Testis (tissue), 3 donors: ENCODE results near the gene ADH7. TPM values are rescaled to one million over a fixed set of nuclear protein-coding genes. Genes with fewer than 3 reads are reported as not detected.

Experiments used
- DNase-seq: peaks from one replicate; pipeline ENCODE4 v3.0.0-alpha.2; 2019
- H3K27ac ChIP-seq, 2 donors: fragments of 200-600 bp; sonication (generic); one replicate each; pipeline ENCODE4 v1.5.1; 2019
- H3K27me3 ChIP-seq: fragments of 200-600 bp; sonication (generic); one replicate; pipeline ENCODE4 v1.5.1; 2019
- H3K36me3 ChIP-seq: fragments of 200-600 bp; sonication (generic); one replicate; pipeline ENCODE4 v1.5.1; 2017; ENCODE audit warnings: low read depth; ENCODE audit errors: missing control alignments
- H3K4me1 ChIP-seq: fragments of 200-600 bp; sonication (generic); one replicate; pipeline ENCODE4 v1.5.1; 2019
- H3K4me3 ChIP-seq, 2 donors: fragments of 200-600 bp; sonication (generic); one replicate each; pipeline ENCODE4 v1.5.1; 2017 to 2019
- H3K9me3 ChIP-seq: fragments of 200-600 bp; sonication (generic); one replicate; pipeline ENCODE4 v1.5.1; 2017
- CTCF ChIP-seq, 3 experiments: fragments of 450-650 bp in 2 of 3; fragments of 200-600 bp in 1 of 3; sonication (generic) in 1 of 3; IDR thresholded peaks; one replicate each; pipeline ENCODE4 v1.5.1; 2016 to 2019; ENCODE audit warnings: antibody characterized with exemption in 3 of 3, mild to moderate bottlenecking in 2 of 3, moderate library complexity in 1 of 3
- POLR2A ChIP-seq: fragments of 450-650 bp; IDR thresholded peaks from one replicate; pipeline ENCODE4 v1.6.1; 2017; ENCODE audit warnings: antibody characterized with exemption, mild to moderate bottlenecking, moderate library complexity
- WGBS, 2 donors: methylation state at CpG; one replicate each; pipeline ENCODE4 v1.1.5; 2018; 5-methylcytosine and 5-hydroxymethylcytosine counted together
- intact Hi-C: fragments of 100-400 bp; cut with DNase I; formaldehyde crosslinking; loops from one replicate; pipeline ENCODE4 v1.15.1; 2023; ENCODE audit warnings: low total_unique reads
- polyA plus RNA-seq: library from polyadenylated mRNA; stranded (reverse); fragments of 350-450 nt; fragmentation: Illumina TruSeq; extraction: RNeasy Lipid Tissue Mini Kit (QIAGEN cat#74804); gene quantifications from one replicate; pipeline ENCODE4 v1.2.3, GENCODE V29; 2014; ENCODE audit warnings: low read depth, low replicate concordance; ENCODE audit not compliant: insufficient read depth
- total RNA-seq, 2 donors: library from RNA; depleted of rRNA; stranded (reverse); fragments of >200 nt; gene quantifications; one replicate each; pipeline ENCODE4 v1.2.3, GENCODE V29; 2016

ADH7 gene
- total and polyA plus RNA-seq, 3 donors from 2014 or later = not detected

DNA sequence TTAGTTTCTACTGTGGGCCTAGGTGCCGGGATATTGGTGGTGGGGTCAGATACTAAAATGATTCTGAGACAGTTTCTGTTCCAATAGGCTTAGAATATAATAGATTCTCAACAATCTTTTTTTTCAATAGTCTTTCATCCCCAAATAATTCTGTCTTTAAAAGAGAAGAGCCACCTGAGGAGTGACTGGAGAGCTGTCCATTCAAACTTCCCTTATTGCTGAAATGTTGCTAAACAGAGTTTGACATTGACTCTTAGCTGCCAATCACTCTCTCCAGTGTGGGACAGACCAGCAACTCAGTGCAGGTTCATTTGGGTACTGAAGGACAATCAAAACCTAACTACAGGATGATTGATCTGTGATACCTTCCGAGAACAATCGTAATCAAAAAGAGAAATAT is 12.4 kb upstream of the ADH7 start:
- H3K27ac ChIP-seq = no peak overlapping the region
- 90 to 98% methylated on average over 3 of the region's 3 CpGs for WGBS, 2 donors
- no peaks in the 10 kb centered on the region for H3K4me1 ChIP-seq
- H3K36me3 ChIP-seq = no peaks in the 10 kb centered on the region
- no peak for DNase-seq
- H3K27me3 ChIP-seq = no peaks in the 10 kb centered on the region
- H3K9me3 ChIP-seq = no peaks in the 10 kb centered on the region
- no peak overlapping the region for H3K4me3 ChIP-seq
- intact Hi-C loops = no loop called here
- TF ChIP-seq CTCF (IDR thresholded peaks at IDR 0.05) (no peak), POLR2A (no peak)

- no peaks in the 10 kb centered on the region for H3K27me3 ChIP-seq
- WGBS, 2 donors = 49 to 51% methylated on average over 3 of the region's 3 CpGs
- TF ChIP-seq POLR2A (no peak), CTCF (IDR thresholded peaks at IDR 0.05) (no peak)
- no peak overlapping the region for H3K27ac ChIP-seq
- no peaks in the 10 kb centered on the region for H3K36me3 ChIP-seq
- no peak for DNase-seq
- H3K9me3 ChIP-seq = no peaks in the 10 kb centered on the region
- H3K4me1 ChIP-seq = no peaks in the 10 kb centered on the region
- H3K4me3 ChIP-seq = no peak overlapping the region
- intact Hi-C loops = no loop called here
Measured at GRCh38 chr4:99447079-99447478, 11.9 kb upstream of the ADH7 start.

- no peak for TF ChIP-seq CTCF (IDR thresholded peaks at IDR 0.05)
- TF ChIP-seq POLR2A = no peak
- Histone ChIP-seq H3K36me3 (no peaks in the 10 kb centered on the region), H3K4me1 (no peaks in the 10 kb centered on the region), H3K27me3 (no peaks in the 10 kb centered on the region), H3K27ac (no peak overlapping the region), H3K4me3 (no peak overlapping the region), H3K9me3 (no peaks in the 10 kb centered on the region)
- DNase-seq = no peak
- 70 to 77% methylated on average over 4 of the region's 4 CpGs for WGBS, 2 donors
- intact Hi-C loops = no loop called here
Measured at GRCh38 chr4:99438405-99438780, 3.3 kb upstream of the ADH7 start.

- Histone ChIP-seq H3K4me1 (no peaks in the 10 kb centered on the region), H3K27ac (no peak overlapping the region), H3K36me3 (no peaks in the 10 kb centered on the region), H3K27me3 (no peaks in the 10 kb centered on the region), H3K4me3 (no peak overlapping the region), H3K9me3 (no peaks in the 10 kb centered on the region)
- intact Hi-C loops = no loop called here
- 64 to 67% methylated on average over 5 of the region's 5 CpGs for WGBS, 2 donors
- DNase-seq = no peak
- TF ChIP-seq CTCF (IDR thresholded peaks at IDR 0.05) (no peak), POLR2A (no peak)
Measured at GRCh38 chr4:99437723-99438404, 2.7 kb upstream of the ADH7 start.
